ENCODE measurements around the gene NUP42.

Gene NUP42

GRCh38 chr7:23181684-23182553, at the start of gene NUP42:
NUP42 (plus strand) TSS chr7:23182048; CDS start chr7:23182086, 38 bp downstream.
- H3K27ac ChIP-seq: peak within 1 kb of the TSS; percentile 87
- TF ChIP-seq, protein P1, sequence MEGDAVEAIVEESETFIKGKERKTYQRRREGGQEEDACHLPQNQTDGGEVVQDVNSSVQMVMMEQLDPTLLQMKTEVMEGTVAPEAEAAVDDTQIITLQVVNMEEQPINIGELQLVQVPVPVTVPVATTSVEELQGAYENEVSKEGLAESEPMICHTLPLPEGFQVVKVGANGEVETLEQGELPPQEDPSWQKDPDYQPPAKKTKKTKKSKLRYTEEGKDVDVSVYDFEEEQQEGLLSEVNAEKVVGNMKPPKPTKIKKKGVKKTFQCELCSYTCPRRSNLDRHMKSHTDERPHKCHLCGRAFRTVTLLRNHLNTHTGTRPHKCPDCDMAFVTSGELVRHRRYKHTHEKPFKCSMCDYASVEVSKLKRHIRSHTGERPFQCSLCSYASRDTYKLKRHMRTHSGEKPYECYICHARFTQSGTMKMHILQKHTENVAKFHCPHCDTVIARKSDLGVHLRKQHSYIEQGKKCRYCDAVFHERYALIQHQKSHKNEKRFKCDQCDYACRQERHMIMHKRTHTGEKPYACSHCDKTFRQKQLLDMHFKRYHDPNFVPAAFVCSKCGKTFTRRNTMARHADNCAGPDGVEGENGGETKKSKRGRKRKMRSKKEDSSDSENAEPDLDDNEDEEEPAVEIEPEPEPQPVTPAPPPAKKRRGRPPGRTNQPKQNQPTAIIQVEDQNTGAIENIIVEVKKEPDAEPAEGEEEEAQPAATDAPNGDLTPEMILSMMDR (conservative IDR thresholded peaks at IDR 0.05): no peak

- H3K27ac ChIP-seq: no peak overlapping the region
- TF ChIP-seq, protein P1 (conservative IDR thresholded peaks at IDR 0.05): no peak
These were observed 48.1 kb upstream of the NUP42 start for GRCh38 chr7:23133797-23134196.

DNA sequence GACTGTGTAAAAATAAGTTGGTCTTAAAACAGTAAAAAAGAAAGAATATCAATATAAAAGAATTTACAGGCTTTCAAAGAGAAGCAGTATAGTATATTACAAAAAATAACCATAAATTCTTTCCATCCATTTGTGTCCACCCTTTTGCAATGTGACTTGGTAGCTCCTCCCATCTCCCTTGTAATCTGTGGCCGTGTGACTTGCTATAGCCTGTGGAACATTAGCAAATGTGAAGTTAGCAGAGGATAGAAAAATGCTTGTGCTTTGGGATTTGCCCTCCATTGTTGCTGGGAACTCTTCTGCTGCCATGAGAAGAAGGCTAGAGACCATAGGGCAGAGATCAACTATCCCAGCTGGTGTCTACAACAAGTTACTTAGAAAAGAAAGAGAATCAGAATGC, 46.1 kb upstream of the NUP42 start:
- TF ChIP-seq, protein P1 (conservative IDR thresholded peaks at IDR 0.05): no peak

GRCh38 chr7:23136216-23136615, 45.6 kb upstream of the NUP42 start:
- no peak overlapping the region for H3K27ac ChIP-seq
- TF ChIP-seq, protein P1 (conservative IDR thresholded peaks at IDR 0.05): no peak

More for the DNA sequence above, 46.1 kb upstream of the NUP42 start:
- no peak overlapping the region for H3K27ac ChIP-seq

DNA sequence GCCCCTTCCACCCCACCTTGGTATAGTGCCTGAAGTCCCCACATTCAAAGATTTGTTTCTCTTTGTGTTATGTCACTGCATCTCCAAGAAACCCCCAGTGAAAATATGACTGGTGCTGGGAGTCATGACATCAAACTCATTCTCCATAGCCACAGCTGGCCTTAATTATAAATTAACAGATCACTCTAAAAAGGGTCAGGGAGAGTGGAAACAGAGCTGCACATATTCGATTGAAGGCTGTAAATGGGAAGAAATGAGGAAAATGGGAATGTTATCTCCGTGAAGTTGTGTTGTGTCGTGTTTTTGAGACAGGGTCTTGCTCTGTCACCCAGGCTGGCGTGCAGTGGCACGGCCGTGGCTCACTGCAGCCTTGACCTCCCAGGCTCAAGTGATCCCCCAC, 24.2 kb upstream of the NUP42 start:
- TF ChIP-seq, protein P1 (conservative IDR thresholded peaks at IDR 0.05): no peak
- no peak overlapping the region for H3K27ac ChIP-seq

- no peak overlapping the region for H3K27ac ChIP-seq
- TF ChIP-seq, protein P1 (conservative IDR thresholded peaks at IDR 0.05): no peak
These were observed 23.3 kb upstream of the NUP42 start for GRCh38 chr7:23158546-23158945.

DNA sequence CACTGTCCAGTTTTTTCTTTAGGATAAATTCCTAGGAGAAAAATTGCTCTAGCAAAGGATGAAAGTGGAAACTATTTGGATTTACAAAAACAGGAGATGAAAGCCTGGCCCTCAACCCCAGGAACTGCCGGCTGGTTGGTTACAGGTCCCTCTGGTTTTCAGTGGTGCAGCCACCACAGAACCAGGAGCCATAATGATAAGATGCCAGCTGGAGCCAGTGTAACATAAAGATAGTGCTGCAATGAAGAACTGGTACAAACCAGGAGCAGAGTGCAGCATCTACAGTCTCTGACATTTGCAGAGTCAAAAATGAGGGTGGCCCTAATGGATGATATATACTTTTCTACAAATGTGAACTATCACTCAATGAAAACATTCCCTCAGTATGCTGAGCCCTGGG, 20.4 kb upstream of the NUP42 start:
- TF ChIP-seq, protein P1 (conservative IDR thresholded peaks at IDR 0.05): no peak

More for the DNA sequence above, 20.4 kb upstream of the NUP42 start:
- no peak overlapping the region for H3K27ac ChIP-seq

All from VCaP (cell line).